HG02763 (cell line): Measurements from ENCODE around the gene BRD4.

Source experiments
- ATAC-seq: cut with Tn5 transposase; IDR thresholded peaks from one replicate; pipeline ENCODE4 v1.9.1; 2021; ENCODE audit warnings: mild to moderate bottlenecking, moderate library complexity; ENCODE audit not compliant: unreplicated experiment

The BRD4 gene

DNA sequence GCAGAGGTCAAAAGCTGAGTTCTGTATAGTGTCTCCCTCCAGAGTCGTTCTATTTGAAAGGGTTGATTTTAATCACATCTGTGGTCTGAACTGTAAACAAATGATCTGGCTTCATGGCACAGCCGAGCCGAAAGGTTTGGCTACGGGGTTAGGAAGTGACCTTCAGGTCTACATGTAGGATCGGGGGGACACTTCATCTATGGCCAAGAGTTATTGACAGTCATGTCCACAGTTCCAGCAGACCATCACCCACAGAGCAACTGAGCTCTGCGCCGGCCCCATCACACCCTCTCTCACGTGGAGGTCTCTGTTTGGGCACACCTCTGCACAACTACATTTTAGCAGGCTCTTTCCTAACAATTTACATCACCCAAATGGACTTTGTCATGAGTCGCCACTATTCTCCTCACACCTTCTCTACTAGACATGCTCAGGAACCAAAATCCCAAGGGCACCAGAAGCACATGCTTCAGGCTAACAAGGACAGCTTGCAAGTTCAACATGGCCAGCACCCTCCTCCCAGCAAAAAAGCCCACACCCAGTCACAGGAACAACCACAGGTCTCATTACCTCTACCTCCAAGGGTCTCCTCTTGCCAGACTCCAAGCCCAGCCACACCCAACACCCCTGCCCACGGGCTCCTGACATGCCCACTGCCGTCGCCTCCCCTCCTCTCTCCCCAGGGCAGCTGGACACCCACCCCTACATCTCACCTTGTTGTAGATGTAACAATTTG lies 64.0 kb downstream of the BRD4 start:
- ATAC-seq = no peak

DNA sequence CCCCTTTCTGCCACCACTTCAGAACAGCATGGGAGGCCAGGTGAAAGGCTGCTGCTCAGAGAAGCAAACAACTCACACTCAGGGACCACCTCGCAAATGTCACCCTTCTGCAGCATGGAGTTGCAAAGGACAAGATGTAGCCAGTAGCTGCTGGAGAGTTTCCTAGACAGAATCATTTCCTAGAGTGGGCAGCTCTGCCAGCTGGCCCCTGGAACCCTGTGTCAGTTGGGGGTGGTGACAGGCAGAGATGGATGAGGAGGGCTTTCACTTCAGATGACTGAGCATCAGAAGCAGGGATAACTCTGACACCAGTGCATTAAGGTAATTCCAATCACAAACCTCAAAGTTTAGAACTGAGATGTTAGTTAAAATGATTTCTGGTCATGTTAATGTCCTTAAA lies 65.7 kb downstream of the BRD4 start:
- no peak for ATAC-seq

DNA sequence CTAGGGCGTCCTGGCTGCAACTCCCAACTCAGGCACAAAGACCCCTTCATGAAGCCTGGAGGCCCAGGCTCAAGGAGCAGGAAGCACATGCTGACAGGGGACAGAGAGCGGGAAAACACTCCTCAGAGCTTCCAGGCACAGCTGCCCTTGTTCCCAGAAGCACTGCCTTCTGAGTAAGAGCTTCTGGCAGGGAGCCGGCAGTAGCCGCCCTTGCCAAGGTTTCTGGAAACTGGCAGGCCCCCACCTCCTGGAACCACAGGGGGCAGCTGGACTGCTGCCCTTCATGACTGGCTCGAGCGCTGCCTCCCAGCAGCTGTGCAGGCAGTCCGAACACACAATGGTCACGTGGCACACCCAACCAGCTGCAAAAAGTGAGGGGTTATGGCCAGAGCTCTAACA lies 66.5 kb downstream of the BRD4 start:
- no peak for ATAC-seq

DNA sequence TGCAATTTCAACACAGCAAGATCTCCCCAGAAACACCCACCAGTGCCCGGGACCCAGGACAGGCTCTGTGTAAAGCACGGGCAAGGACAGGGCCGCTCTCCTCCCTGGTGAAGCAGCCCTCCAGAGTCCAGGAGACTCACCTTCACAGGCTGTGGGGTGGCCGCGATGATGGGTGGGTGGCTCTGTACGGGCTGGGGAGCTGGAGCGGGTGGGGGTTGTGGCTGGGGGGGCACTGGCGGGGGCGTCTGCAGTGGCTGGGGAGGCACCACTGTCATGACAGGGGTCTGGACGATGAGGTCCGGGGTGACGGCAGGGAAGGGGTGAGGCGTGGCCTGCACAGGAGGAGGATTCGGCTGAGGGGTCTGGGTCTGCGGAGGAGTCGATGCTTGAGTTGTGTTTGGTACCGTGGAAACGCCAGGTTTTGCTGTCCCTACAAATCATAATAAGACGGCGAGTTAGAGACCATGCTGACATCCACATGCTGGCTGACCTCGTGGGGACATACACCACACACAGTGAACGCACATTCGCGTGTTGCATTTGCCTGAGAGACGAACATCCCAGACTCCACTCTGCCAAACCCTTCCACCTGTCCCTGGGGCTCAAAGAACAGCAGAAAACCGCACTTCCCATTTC lies 67.0 kb downstream of the BRD4 start:
- no peak for ATAC-seq

DNA sequence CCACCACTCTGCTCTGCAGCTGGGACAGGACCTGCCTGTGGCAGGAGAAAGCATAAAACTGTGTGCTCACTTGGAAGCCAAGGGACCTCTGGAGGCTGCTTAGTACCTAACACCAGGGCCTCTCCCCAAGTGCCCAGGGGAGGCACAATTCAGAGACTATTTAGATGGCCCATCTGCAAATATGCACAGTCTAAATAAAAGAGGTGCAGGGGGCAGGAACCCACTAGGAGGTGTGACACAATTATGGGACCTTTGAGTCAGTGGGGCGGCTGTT lies 67.5 kb downstream of the BRD4 start:
- ATAC-seq = no peak

DNA sequence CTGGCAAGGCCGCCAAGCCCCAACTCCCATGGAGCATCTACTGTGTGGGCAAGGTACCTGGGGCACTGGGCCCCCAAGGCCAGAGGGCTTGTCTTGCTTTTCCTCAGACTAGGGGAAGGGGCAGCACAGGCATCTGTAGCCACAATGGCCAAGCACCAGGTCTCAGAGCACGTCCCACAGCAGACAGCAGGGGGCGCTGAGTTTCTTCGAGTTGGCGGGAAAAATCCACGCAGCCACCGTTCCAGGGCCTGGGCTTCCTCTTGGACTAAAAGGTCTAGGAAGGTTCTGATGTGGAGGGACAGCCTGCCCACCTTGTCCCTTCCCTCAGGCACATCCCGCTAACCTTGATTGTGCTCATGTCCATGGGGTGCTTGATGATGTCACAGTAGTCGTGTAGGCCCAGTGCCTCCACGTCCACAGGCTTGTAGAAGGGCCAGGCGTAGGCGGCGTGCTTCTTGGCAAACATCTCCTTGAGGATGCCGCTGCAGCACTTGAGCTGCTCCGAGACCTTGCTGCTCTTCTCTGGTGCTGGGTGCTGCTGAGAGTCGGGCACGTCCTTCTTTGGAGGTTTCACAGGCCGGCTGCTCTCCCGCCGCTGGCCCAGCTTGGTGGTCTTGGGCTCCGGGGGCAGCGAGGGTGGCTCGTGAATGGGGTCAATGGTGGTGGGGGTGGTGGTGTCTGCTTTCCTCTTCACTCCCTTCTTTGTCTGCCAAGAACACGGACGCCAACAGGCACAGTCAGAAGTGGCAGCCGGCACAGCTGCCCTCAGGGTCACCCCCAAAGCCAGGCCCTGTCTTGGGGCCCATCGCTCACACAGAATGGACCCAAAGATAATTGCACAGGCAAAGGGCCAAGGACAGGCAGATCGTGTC lies 68.0 kb downstream of the BRD4 start:
- no peak for ATAC-seq

DNA sequence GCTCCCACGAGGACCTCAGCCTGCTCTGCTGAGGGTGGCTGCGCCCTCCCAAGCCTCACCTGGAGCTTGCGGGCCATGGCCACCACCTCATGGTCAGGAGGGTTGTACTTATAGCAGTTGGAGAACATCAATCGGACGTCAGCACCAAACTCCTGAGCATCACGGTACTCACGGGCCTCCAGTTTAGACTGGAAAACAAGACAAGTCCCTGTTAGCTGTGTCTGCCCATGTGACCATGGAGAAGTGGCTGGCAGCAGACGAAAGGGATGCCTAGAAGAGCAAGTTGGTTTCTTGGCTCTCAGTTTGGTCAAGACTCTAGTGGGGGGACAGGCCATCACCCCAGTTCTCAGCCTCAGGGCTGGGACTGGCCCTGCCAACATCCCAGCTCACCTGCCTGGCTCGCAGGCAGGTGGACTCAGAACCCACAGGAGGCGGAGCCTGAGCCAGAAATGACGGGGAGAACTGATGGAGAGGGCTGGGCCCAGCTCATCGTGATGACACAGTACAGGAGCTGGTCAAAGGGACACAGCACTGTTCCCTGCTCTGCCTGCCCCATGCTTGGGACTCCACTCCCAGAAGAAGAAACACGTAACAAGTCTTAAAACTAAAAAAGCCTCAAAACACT lies 68.9 kb downstream of the BRD4 start:
- no peak for ATAC-seq

DNA sequence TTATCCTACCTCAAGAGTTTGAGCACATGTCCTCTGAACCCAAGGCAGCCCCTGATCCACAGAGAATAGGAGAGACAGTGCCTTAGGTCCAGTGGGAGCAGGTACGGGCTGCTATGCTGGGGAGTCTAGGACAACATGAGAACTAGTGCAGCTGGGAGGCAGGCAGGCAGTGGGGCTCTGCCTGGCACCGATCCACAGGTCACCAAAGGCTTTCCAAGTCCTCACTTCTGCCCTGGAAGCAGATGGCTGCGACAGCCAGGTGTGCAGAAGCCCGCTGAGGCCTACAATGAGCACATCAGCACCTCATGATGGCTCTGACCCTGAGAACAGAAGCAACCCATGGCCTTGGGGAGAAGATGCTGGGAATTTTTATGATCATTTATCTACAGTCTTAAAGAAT lies 70.3 kb downstream of the BRD4 start:
- no peak for ATAC-seq

DNA sequence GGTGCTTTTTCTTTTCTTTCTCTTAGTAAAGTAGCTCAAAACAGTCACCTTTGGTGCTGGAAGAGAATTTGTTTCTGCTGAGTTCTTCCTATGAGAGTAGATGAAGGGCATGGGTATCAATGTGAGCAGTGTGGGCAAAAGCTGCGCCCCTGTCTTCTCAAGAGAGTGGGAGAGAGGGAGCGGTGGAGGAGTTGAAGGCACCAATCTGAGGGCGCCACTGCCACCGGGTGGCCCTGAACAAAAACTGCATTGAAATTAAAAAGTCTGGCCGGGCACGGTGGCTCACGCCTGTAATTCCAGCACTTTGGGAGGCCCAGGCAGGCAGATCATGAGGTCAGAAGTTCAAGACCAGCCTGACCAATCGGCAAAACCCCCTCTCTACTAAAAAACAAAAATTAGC lies 71.4 kb downstream of the BRD4 start:
- no peak for ATAC-seq

DNA sequence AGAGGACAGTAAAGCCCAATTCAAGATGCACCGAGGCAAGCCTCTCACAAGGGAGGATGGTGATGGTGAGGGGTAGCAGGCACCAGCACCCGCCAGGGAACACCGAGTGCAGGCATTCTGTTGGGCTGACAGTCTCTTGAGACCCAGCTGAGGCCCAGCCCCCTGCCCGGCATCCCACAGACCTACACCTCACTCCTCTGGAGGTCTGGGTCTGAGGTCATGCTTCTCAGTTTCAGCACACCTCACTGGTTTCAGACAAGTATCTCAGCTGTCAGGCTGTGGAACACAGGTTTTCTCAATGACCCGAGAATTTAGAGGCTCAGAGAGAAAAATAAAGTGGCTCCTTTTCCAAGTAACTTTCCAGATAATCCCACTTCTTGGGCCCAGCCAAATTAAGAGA lies 72.4 kb downstream of the BRD4 start:
- no peak for ATAC-seq

DNA sequence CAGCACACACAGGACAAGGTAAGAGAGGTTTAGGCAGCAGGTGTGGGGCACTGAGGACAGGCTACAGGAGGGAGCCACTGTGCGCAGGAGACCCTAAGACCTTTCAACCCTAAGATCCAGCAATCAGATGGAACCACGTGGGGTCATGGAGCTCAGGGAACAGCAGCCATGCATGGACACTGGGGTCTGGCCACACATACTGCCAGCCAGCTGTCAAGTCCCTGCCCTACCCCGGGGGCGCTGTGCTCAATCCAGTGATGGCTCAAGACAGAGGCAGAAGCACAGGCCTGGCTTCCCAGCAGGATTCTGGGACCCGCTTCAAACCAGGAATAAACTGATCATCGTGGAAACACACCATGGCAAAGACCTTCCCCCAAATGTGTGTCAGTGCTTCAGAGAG lies 74.6 kb downstream of the BRD4 start:
- no peak for ATAC-seq

DNA sequence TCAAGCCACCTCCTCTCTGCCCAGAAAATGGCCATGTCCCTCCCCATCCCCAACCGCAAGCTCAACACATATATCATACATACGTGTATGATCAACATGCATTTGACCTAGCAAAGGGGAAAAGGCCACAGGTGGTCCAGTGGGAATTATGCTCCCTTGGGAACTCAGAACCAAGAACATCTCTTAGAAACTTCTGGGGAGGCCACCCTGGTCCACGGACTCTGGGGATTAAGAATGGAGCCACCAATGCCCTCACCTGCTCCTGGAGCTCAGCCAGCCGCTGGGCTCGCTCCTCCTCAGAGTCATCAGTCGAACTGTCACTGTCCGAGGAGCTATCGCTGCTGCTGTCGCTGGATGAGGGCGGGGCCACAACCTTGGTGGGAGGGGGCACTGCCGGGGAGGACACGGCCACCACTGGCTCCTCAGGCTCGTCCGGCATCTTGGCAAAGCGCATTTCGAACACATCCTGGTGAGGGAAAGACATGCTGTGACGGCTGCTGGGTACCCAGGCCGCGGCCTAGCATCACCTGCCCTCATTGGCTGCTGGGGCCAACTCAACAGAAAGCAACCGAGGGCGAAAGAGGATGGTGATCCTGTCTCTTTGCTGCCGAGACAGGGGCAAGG lies 75.5 kb downstream of the BRD4 start:
- ATAC-seq = no peak

DNA sequence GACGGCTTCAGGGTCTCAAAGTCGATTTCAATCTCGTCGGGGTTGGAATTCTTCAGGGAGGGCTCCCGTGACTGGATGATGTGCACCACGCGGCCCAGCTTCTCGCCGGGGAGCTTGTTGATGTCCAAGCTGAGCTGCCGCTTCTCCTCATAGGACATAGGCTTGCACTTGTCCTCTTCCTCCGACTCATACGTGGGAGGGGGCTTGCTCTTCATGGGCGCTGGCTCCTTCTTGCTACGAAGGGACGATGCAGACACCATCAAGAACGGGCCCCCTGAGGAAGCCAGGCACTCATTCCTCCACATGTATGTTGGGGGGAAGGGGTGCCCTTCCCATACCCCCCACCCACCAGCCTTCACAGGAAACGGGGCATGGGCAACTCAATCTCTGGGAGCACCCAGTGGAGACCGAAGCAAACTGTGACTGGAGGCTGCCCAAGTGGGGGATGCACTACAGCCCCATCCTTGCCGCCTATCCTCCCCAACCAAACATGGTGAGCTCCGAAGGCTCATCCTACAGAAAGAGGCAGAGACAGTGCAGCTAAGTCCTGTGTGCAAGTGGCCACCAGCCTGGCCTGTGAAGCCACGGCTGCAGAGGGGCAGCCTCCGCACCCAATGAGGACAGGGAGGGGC lies 76.9 kb downstream of the BRD4 start:
- ATAC-seq = no peak

DNA sequence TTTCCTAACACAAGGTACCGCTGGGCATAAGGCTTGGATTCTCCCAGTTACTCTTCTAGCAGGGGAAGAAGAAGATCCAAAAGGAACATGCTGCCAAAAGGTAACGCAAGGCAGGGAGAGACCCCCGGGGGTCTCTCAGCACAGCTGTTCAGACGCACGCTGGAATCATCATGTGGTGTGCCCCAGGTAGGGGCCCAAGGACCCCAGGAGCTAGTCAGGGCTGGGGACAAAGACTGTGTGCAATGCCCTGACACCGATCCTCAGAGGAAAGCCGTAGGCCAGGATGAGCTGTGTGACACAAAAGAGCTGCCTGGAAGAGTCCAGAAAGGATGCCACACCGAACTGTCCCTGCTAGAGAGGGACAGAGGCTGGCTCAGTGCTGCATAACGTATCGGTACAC lies 77.8 kb downstream of the BRD4 start:
- no peak for ATAC-seq

DNA sequence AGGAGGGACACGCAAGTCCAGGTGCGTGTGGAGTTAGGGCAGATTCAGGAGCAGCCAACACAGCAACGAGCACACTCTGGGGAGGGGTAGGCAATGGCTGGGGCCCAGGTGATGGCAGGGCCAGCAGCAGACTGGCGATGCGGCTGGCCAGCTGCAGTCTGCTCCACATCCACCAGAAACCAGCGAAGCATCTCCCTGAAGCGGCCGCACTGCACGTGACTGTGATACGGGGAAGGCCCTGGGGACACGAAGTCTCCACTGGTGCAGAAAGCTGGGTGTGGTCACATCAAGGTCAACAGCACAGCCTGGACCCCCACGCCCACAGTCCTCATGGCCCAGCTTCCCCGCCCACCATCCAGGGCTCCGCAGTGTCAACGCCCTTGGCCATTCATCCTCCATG lies 78.8 kb downstream of the BRD4 start:
- ATAC-seq = no peak

DNA sequence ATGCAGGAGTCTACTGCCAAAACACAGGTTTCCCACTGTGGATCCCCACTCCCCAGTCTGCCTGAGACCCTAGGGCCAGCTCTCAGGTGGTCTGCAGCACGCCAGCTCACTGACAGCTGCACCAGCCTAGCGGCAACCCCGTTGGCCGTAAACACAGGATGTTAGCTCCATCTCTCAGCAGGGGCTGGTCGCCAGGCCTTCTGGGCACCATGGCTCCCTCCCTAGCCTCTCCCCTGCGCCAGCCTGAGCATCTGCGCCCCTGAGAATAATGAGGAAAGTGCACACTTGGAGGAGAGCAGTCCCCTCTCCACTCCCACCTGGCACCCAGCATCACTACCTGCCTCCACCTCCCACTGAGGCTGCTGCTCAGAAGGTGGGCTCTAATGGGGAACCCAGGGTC lies 79.3 kb downstream of the BRD4 start:
- ATAC-seq = no peak

DNA sequence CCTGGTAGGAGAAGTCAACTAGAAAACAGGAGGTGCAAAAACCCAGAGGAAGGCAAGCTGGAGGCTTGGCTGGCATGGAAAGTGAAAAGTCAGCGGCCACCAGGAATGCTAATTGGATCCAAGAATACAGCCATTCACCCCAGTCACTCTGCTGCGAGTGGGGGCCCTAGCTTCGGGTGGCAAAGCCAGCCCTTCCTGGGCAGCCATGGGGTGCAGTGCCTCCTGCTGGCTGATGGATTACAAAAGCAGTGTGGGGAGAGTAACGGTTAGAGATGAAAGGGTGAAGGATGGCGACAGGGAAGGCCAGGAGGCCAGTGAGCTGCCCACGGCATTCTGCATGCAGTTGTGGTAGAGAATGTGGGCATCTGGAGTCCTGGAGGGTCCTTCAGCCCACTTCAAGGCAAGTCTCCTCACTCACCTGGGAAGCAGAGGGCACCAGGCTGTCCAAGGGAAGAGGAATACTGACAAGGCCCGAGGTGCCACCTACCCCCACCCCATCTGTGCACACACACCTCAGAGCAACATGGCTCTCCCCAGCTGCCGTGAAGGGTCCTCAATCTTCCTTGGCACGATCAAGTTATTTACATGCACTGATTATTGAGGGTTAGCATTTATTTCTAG lies 79.8 kb downstream of the BRD4 start:
- ATAC-seq = no peak

DNA sequence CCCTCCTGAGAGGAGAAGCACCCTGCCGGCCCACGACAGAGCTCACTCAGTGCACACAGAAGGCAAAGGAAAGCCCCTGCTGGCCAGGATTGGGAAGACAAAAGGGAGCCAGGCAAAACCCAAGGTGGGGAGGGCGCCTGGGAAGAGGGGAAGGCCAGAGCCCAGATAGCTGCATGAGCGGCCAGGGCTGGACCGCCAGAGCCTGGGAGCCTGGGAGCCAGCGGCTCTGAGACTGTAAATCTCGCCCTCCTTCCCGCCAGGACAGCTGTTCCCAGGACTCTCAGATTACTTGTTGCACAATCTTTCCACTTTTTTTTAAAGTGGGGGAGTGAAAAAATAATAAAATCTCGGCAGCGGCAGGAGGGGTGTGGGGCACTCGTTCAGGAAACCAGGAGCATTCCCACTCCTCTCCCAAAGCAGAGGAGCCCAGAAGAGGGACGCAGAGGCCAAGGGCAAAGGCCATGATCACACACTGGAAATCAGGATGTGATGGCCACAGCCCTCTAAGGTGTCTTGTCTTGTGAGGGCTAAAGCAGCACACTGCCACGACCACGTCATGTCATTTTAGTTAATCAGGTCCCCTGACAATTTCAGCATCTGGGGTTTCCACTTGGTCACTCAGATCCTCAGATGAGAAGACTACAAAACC lies 80.5 kb downstream of the BRD4 start:
- ATAC-seq = no peak

DNA sequence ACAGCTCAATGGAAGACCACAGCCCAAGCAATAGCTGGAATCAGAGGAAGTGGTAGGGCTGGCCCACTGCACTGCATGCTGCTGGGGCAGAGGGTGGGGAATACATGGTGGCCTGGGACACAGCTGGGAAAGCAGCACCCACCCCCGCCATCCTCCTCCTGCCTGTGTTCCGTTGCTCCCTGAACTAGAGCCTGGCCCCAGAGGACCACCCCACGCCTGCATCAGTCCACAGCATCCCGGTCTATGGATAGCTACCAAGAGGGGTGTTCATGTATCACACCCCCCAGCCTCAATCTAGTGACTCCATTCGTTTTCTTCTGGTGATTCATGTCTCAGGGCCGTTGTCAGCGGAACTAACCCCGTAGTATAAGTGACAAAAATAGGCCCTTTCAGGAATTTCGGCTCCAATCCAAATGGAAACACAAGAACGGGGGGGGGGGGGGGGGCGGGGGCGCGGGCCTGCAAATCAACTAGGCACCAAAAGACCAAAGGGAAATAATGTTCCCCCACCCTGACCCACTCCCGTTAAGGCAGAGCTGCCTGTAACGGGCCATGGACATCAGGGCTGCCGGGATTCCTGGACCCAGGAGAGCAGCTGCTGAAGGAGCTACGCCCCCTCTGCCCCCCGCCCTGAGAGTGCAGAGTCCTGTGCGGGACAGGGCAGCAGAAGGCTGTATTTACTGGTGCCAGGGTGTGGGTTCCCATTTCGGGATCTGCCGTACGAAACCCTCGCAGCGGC lies 81.2 kb downstream of the BRD4 start:
- ATAC-seq = no peak
